B cell (primary cell): ENCODE data around the gene CYP26B1. TPM values are rescaled to one million over a fixed set of nuclear protein-coding genes. Genes with fewer than 3 reads are reported as not detected.

Experiments used
- ATAC-seq: fragments of 200-7000 bp; cut with Tn5 transposase; one replicate; pipeline ENCODE4 v1.10.0; 2021; ENCODE audit warnings: low read depth, mild to moderate bottlenecking, moderate number of reproducible peaks, moderate library complexity
- CTCF ChIA-PET: fragments of 350-600 bp; sonication (Branson Sonifier 250); formaldehyde crosslinking; loops from one replicate; lab custom pipeline; 2021; ENCODE audit warnings: antibody characterized with exemption, inconsistent platforms; lab: Charles Lee
- POLR2A ChIA-PET: fragments of 350-600 bp; sonication (Branson Sonifier 250); formaldehyde crosslinking; loops from one replicate; lab custom pipeline; 2021; ENCODE audit warnings: antibody characterized with exemption; lab: Charles Lee
- DNase-seq: peaks from one replicate; pipeline ENCODE4 v3.0.0; 2013
- H2AFZ ChIP-seq: 2 replicates; pipeline ENCODE4 v1.6.1; 2012; ENCODE audit warnings: mild to moderate bottlenecking, low read depth, low read length; ENCODE audit not compliant: insufficient read depth, poor library complexity, severe bottlenecking
- H3K27ac ChIP-seq, 2 donors: 1 replicate in 1 of 2; 2 replicates in 1 of 2; pipeline ENCODE4 v1.5.1; 2012 to 2013; ENCODE audit warnings: low read length in 2 of 2, mild to moderate bottlenecking in 2 of 2, moderate library complexity in 1 of 2
- H3K27me3 ChIP-seq, 4 experiments: fragments of 200-600 bp in 1 of 4; sonication (generic) in 1 of 4; replicated peaks in 1 of 4; 1 replicate in 2 of 4; 2 replicates in 2 of 4; pipeline versions ENCODE4 v1.6.1 to v1.7.0; 2013 to 2016; ENCODE audit warnings: low read length in 3 of 4, mild to moderate bottlenecking in 2 of 4, mixed read lengths in 1 of 4, moderate library complexity in 1 of 4; ENCODE audit not compliant: insufficient read depth in 4 of 4, control insufficient read depth in 3 of 4; ENCODE audit errors: control extremely low read depth in 1 of 4
- H3K36me3 ChIP-seq, 2 experiments: replicated peaks in 1 of 2; 1 replicate in 1 of 2; 2 replicates in 1 of 2; pipeline versions ENCODE4 v1.6.1 to v1.7.1; 2013; ENCODE audit warnings: low read length in 1 of 2; ENCODE audit not compliant: insufficient read depth in 2 of 2, control insufficient read depth in 1 of 2; ENCODE audit errors: control extremely low read depth in 1 of 2, extremely low read depth in 1 of 2
- H3K4me1 ChIP-seq, 2 donors: fragments of 200-600 bp in 1 of 2; sonication (generic) in 1 of 2; 1 replicate in 1 of 2; 2 replicates in 1 of 2; pipeline versions ENCODE4 v1.5.1 to v1.6.1; 2013 to 2017; ENCODE audit warnings: low read length in 2 of 2; ENCODE audit not compliant: control insufficient read depth in 2 of 2, insufficient read depth in 2 of 2
- H3K4me2 ChIP-seq: replicated peaks from 2 replicates; pipeline ENCODE3; 2012; ENCODE audit warnings: mild to moderate bottlenecking, low read depth, low read length; ENCODE audit not compliant: poor library complexity, severe bottlenecking
- H3K4me3 ChIP-seq, 5 experiments: fragments of 200-600 bp in 1 of 5; sonication (generic) in 1 of 5; 1 replicate in 3 of 5; 2 replicates in 2 of 5; pipeline versions ENCODE4 v1.5.1 to v1.7.0; 2011 to 2016; ENCODE audit warnings: low read length in 4 of 5, mild to moderate bottlenecking in 4 of 5, low read depth in 2 of 5, control low read depth in 1 of 5, moderate library complexity in 1 of 5; ENCODE audit not compliant: insufficient read depth in 1 of 5; ENCODE audit errors: control extremely low read depth in 1 of 5, extremely low read depth in 1 of 5
- H3K79me2 ChIP-seq: fragments of 200-600 bp; sonication (generic); one replicate; pipeline ENCODE4 v1.6.0; 2016; ENCODE audit warnings: low read length; ENCODE audit not compliant: control insufficient read depth, insufficient read depth
- H3K9ac ChIP-seq: fragments of 200-600 bp; sonication (generic); 2 replicates; pipeline ENCODE4 v1.6.1; 2017; ENCODE audit warnings: mild to moderate bottlenecking, low read length, moderate library complexity
- H3K9me3 ChIP-seq, 3 donors: one replicate each; pipeline versions ENCODE4 v1.6.1 to v1.7.1; 2013; ENCODE audit warnings: low read length in 2 of 3; ENCODE audit not compliant: control insufficient read depth in 2 of 3, insufficient read depth in 1 of 3; ENCODE audit errors: control extremely low read depth in 1 of 3
- H4K20me1 ChIP-seq: 2 replicates; pipeline ENCODE4 v1.6.0; 2012; ENCODE audit warnings: mild to moderate bottlenecking, low read length; ENCODE audit not compliant: insufficient read depth, control insufficient read depth, poor library complexity, severe bottlenecking
- H3K27ac Mint-ChIP-seq: one replicate; pipeline ENCODE4 v1.8.0; 2021; ENCODE audit warnings: mixed read lengths
- H3K27me3 Mint-ChIP-seq: one replicate; pipeline ENCODE4 v1.8.0; 2021; ENCODE audit warnings: mixed read lengths
- H3K4me1 Mint-ChIP-seq: one replicate; pipeline ENCODE4 v1.8.0; 2021; ENCODE audit warnings: mixed read lengths
- H3K4me3 Mint-ChIP-seq: one replicate; pipeline ENCODE4 v1.8.0; 2021; ENCODE audit warnings: mixed read lengths
- H3K9me3 Mint-ChIP-seq: one replicate; pipeline ENCODE4 v1.8.0; 2022; ENCODE audit warnings: mixed read lengths; ENCODE audit not compliant: insufficient read depth
- CTCF ChIP-seq: fragments of 200-600 bp; IDR thresholded peaks from one replicate; pipeline ENCODE4 v1.8.0; 2022; ENCODE audit warnings: antibody characterized with exemption, mild to moderate bottlenecking
- EZH2 ChIP-seq: IDR thresholded peaks from 2 replicates; pipeline ENCODE4 v1.6.1; 2012; ENCODE audit warnings: borderline replicate concordance, low read depth, mild to moderate bottlenecking, moderate library complexity, low read length; ENCODE audit not compliant: insufficient read depth, poor library complexity, severe bottlenecking
- WGBS: methylation state at CpG from one replicate; pipeline ENCODE4 v1.1.5; 2013; ENCODE audit warnings: missing lambda C conversion rate; ENCODE audit not compliant: insufficient coverage; 5-methylcytosine and 5-hydroxymethylcytosine counted together
- intact Hi-C: fragments of 100-400 bp; cut with micrococcal nuclease; formaldehyde crosslinking; loops from one replicate; pipeline ENCODE4 v1.10.0; 2022
- polyA plus RNA-seq: library from polyadenylated mRNA; depleted of rRNA; stranded (reverse); fragments of >200 nt; gene quantifications from 2 replicates; pipeline ENCODE4 v1.2.3, GENCODE V29; 2012
- total RNA-seq, 2 donors: library from RNA; stranded (reverse); fragments of 120-200 nt in 1 of 2; gene quantifications; 1 replicate in 1 of 2; 2 replicates in 1 of 2; pipeline versions ENCODE4 v1.2.3 to v1.2.4, GENCODE V29; 2013 to 2022

Gene CYP26B1
- total and polyA plus RNA-seq, 2 donors (not counting 1 experiment from before 2014, with no cell fraction given) = not detected

- intact Hi-C loops = no loop called here
- Histone ChIP-seq H3K4me3 (no peak overlapping the region), H3K4me1 (no peaks in the 10 kb centered on the region), H3K4me2 (no peak overlapping the region), H3K9ac (no peak overlapping the region), H3K27me3 (no peaks in the 10 kb centered on the region), H3K79me2 (no peaks in the 10 kb centered on the region), H3K27ac (no peak overlapping the region), H4K20me1 (no peaks in the 10 kb centered on the region), H3K9me3 (no peaks in the 10 kb centered on the region), H3K36me3 (no peaks in the 10 kb centered on the region), H2AFZ (no peak overlapping the region)
- DNase-seq (no peak), ATAC-seq (no peak)
- no peak for TF ChIP-seq CTCF
- TF ChIP-seq EZH2 = no peak
- POLR2A ChIA-PET = no interaction called here
- H3K4me1 Mint-ChIP-seq = no peaks in the 10 kb centered on the region
- 78% methylated on average over 2 of the region's 8 CpGs for WGBS
- CTCF ChIA-PET = no interaction called here
- no peak overlapping the region for H3K4me3 Mint-ChIP-seq
- no peak overlapping the region for H3K27ac Mint-ChIP-seq
- H3K27me3 Mint-ChIP-seq = no peaks in the 10 kb centered on the region
- H3K9me3 Mint-ChIP-seq = no peaks in the 10 kb centered on the region
These were observed 50.4 kb downstream of the CYP26B1 start for GRCh38 chr2:72097276-72097675.

- Mint-ChIP-seq H3K27ac (no peak overlapping the region), H3K9me3 (no peaks in the 10 kb centered on the region), H3K27me3 (no peaks in the 10 kb centered on the region), H3K4me1 (no peaks in the 10 kb centered on the region), H3K4me3 (no peak overlapping the region)
- DNase-seq = no peak
- no peak for ATAC-seq
- TF ChIP-seq EZH2 = no peak
- no peak for TF ChIP-seq CTCF
- Histone ChIP-seq H3K4me1 (no peaks in the 10 kb centered on the region), H3K27me3 (no peaks in the 10 kb centered on the region), H3K27ac (no peak overlapping the region), H3K9me3 (peaks cover 0 to 1% (median 0%) of the 10 kb centered on the region in 3 donors), H3K36me3 (no peaks in the 10 kb centered on the region), H3K4me3 (no peak overlapping the region), H3K79me2 (no peaks in the 10 kb centered on the region), H3K9ac (no peak overlapping the region), H2AFZ (no peak overlapping the region), H4K20me1 (no peaks in the 10 kb centered on the region), H3K4me2 (no peak overlapping the region)
- ChIA-PET CTCF (no interaction called here), POLR2A (no interaction called here)
- WGBS = 70% methylated on average over 1 of the region's 4 CpGs
- intact Hi-C loops = no loop called here
These were observed 51.5 kb downstream of the CYP26B1 start for GRCh38 chr2:72096181-72096580.
